HEK293 (cell line): ENCODE results near the gene ATG2A.

Experiments used
- REST ChIP-seq: fragments of 450-650 bp; formaldehyde crosslinking; IDR thresholded peaks from 2 replicates; pipeline ENCODE4 v1.5.1; 2016; ENCODE audit warnings: missing biosample characterization, missing genetic modification characterization
- ZNF510 ChIP-seq: fragments of 450-650 bp; formaldehyde crosslinking; IDR thresholded peaks from 2 replicates; pipeline ENCODE4 v1.5.1; 2018; ENCODE audit warnings: mild to moderate bottlenecking, missing genetic modification characterization, missing biosample characterization; ENCODE audit not compliant: insufficient replicate concordance

DNA sequence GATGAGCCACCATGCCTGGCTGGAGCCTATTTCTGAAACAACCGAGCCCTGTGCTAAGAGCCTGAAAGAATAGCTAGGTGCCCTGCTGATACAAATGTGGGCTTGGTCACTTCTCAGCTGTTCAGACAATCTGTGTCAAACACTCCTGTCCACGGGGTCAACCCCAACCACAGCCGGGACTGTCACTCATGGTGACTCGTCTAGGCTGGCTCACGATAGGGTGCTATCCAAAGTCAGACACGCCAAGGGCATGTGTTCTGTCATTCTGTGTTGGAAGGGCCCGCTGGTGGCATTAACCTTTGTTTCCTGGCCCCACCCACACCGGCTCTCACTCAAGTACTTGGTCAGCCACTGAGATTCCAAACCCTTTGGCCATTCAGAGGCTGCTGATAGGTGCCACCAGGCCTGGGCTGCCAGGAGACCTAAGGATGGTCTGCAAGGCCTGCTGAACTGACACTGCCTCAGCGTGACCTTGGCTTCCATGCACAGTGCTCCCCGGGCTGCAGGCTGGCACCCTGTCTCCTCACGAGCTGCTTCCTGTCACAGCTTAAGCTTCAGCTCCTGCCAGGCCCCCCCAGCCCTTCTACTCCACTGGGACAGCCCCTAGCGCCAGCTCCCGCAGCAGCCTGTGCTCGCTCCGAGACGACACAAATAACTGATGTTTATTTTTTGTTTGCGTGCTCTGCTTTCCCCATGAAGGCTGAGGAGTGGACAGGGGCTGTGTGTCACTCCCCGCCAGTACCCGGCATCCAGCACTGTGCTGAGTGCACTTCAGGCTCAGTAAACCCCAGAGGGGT lies 58.3 kb downstream of the ATG2A start:
- TF ChIP-seq ZNF510 (tag by site-specific recombination) (no peak), REST (tag by site-specific recombination) (no peak)
